CD4-positive, alpha-beta T cell treated with Interleukin-1 beta for 1 hour (primary cell): Measurements from ENCODE around the gene SH2D1B.

Experiments
- DNase-seq, 2 donors: peaks; one replicate each; pipeline ENCODE4 v3.0.0-alpha.2; 2020 to 2022

Gene SH2D1B

GRCh38 chr1:162397943-162398560 is 13.9 kb downstream of the SH2D1B start:
- no peak for DNase-seq

DNA sequence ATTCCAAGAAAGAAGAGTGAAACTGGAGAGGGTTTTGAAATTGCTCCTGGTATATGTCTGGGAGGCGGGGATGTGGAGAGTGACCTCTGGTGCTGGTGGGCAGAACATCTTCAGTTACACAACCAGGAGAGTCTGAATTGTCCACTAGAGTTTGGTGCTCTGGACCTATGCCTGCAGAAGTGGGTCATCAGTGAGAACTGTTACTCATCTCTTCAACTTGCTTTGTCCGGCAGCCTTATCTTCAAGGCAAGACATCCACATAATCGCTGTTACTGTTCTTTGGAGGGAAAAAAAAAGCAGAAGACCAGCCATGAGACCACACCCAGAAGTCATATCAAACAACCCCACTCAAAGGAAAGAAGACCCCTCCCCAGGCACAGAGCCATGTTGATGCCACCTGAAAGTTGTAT is 14.9 kb downstream of the SH2D1B start:
- no peak for DNase-seq

GRCh38 chr1:162396201-162396906 is 15.6 kb downstream of the SH2D1B start:
- DNase-seq: no peak

DNA sequence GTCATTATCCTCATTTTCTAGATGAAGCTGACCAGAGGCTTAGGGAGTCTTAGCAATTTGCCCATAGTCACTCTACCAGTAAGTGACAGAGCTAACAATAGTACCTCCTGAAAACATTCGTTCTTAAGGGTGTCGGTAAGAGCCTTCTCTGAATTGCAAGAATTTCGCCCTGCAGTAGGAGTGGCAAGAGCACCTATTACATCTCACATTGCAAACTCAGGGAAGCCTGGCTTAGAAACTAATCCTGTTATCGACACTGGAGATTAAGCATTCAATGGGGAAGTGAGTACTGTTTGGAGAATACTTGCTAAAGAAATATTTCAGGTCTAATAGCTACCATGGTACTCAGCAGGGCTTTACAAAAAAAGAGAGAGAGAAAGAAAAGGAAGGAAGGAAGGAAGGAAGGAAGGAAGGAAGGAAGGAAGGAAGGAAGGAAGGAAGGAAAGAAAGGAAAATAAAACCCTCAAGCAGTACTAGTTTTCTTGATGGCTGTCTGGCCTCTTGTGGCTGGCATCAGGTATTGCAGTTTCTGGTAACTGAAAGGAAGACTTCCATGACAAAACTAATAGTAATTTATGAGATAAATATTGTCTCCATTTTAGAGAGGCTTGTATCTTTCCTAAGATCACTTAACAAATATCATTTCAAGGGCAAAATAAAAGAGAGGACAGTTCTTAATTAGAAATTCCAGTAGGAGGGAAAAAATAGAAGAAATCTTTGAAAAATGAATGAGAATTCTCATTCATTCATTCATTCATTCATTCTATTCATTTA is 20.0 kb downstream of the SH2D1B start:
- peak; percentile 6 to 7 for DNase-seq

DNA sequence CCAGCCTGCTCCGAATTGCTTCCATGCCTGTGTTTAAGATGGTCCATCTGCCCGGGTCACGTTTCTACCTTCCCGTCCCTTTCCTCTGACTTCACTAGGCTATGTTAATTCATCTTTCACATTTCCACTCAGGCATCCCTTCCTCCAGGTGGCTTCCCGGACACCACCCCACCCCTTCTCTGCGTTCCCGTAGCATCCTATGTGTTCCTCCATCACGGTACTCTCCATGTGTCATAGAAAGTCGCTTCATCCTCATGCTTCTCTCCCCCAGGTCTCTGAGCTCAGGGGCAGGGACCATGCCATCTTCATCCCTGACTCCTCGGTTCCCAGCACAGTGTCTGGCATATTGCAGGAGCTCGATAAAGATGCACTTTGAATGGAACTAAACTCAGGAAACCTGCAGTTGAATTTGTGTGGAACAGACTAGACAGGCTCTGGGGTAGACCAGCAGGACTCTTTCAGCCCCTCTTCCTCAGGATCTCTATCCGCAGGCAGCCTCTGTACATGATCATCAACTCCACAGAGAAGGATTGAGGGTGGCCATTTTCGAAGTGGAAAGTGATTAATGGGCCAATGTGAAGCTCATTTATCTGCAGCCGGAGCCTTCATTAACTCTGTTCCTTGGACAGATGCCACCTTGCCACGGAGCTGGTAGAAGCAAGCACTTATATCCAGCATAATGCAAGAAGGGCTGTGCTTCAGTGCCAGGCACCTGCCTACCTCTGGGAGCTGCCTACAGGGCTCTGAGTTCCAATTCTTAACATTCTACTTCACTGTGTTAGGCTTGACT is 21.3 kb downstream of the SH2D1B start:
- DNase-seq: no peak

- DNase-seq: no peak
Observed at GRCh38 chr1:162389971-162390370, 22.0 kb downstream of the SH2D1B start.

DNA sequence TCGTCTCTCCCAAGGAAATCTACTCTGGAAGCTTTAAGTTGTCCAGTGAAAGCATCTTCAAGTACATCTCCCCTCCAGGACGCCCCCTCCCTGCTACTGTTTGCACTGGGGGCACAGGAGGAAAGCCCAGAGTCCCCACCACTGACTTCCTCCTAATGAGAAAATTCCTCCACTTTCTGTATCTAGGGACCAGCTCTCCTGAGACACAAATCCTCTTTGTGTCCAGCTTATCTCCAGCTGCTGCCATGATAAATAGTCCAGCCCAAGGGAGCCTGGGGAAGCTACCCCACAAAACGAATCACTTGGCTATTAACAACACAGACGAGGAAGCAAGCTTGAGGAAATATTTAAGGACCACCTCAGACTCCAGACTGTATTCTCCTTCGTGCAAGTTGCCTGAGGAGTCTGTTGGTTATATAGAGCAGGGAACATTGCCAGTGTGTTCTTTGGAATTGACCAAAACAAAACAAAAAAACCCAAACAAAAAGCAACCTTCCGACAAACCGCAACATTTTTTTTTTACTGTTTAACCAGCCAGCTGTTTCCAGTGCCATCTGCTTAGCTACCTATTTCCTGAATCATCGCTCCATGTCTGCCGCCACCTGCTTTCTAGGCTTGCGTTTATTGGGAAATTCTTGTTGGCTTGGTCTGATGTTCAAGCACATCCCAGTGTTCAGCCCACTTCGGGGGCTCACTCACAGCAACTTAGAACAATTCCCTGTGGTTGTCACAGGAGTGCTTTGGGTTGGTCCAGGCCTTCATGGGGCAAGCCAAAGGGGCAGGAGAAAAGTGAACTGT is 22.7 kb downstream of the SH2D1B start:
- no peak for DNase-seq

GRCh38 chr1:162388615-162389014 is 23.3 kb downstream of the SH2D1B start:
- no peak for DNase-seq

DNA sequence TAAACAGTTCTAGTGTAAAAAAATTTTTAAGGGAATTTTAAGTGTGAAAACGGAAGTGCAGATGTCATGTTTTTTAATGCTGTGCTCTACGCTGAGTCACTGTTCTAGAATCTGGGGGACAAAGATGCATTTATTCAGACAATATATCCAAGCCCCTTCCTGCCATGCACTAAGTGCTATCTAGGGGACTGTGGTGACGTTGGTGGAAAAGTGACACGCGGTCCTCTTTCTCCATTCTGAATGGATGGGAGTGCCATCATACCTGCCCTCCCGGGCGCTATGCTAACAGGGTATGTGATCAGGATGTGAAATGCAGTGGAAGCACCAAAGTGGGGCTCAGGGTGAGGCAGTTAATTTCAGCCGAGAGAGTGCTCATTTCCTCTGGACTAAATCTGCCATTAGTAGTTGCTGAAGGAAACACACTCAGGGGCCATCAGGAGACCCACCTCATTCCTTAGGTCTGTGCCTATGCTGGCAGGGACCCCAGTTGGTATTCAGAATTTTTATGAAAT is 23.8 kb downstream of the SH2D1B start:
- no peak for DNase-seq

DNA sequence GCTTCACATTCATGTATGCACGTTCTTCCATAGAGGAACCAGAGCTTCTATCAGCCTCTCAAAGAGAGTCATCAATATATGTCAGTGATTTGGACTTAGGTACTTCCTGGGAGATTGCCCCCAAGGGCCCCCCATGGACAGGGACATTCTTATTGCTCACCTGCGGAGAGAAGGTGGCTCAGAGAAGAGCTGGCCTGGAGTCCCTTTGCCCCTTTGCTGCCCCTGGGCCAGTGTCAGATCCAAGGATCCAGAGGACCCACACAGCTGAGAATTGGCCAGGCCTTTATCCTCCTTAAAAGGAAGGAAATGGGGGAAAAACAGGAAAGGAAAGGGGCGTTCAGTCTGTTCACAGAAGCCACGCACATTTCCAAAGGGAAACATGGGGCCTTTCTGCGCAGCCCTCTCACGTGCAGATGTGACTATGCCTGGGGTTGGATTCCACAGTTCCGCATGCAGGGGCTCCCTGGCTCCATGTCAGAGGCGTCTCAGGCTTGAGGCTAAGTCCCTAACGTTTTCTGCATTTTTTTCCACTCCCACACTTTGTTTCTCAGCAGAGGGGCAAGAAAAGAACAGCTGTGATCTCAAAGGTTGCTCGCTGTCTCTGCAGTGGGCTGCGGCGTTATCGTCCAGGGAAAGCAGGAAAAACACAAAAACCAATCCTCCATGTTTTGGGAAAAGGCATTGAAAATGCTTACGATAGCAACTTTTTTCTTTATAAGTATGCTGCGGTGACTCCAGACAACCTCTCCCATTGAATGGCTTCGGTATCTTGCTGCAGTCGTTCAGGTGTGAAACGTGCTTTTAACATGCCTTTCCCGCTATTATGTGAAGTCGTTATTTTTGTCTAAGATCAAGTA is 24.5 kb downstream of the SH2D1B start:
- DNase-seq: no peak

DNA sequence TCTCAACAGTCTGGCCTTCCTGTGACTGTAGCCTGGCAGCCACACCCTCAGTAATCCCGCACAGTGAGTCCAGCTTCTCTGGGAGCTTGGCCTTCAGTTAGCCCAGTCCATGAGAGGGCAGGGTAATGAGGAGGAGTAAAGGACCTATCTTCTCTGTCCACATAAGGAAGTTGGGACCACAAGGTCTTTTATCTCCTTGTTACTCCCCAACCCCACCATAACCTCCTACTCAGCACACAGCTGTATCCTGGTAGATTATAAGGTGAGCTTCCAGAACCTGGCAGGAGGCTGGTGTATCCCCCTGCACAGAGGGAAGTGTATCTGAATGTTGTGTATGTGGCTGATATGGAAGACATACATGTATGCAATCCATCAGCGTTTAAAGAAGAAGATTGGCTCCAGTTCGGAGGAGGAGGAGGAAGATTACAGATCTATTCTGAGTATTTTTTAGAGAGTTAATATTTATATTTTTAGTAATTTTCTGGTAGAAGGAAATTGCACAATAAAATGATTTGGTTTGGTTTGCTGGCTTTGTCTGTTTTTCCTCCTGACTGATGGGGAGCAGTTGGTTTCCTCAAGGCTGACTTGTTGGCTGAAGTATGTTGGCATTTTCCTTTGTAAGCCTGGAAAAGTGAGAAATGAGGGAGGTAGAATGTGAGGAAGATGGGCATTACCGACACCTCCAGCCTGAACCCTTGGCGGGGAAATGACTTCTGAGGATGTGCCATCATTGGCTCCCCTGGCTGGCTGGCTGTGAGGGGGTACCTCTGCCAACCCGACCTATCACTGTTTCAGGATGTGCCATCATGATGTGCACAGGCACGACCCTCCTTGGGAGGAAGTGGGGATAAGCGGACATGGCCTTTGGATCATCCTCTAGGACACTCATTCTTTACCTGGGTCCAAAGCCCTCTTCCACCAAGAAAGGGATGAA is 25.4 kb downstream of the SH2D1B start:
- DNase-seq: no peak

DNA sequence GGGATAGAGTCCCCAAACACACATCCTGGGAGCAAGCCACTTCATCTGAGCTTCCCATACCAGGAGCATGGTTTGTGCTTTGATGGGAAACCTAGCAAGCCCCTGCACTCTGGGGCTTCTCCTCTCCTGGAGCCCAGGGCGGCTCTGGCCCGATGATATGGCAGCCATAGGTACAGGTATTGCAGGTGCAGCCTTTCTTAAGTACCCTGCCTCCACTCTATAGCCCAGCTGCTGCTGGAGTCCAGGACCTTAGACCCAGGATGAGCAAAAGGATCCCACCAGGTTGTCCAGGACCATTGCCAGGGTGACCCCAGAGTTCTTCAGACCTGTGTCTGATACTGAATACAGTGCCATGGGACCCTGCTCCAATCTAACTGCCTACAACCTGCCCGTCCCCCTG is 26.2 kb downstream of the SH2D1B start:
- no peak for DNase-seq

DNA sequence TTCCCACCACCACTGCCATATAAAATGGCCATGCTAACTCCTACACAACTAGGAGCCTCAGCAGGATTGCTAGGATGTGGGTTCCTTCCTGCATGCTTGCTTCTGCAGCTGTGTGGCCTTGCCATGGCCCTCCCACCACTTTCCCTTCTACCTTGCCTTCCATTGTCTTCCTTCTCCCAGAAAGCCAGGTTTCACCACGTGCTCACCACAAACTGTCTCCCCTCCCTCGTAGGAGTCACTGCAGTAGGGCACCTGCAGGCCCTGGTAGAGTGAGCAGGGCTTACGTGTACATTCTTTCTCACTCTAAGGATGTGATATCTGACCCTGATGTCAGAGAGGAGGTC is 26.7 kb downstream of the SH2D1B start:
- DNase-seq: no peak

DNA sequence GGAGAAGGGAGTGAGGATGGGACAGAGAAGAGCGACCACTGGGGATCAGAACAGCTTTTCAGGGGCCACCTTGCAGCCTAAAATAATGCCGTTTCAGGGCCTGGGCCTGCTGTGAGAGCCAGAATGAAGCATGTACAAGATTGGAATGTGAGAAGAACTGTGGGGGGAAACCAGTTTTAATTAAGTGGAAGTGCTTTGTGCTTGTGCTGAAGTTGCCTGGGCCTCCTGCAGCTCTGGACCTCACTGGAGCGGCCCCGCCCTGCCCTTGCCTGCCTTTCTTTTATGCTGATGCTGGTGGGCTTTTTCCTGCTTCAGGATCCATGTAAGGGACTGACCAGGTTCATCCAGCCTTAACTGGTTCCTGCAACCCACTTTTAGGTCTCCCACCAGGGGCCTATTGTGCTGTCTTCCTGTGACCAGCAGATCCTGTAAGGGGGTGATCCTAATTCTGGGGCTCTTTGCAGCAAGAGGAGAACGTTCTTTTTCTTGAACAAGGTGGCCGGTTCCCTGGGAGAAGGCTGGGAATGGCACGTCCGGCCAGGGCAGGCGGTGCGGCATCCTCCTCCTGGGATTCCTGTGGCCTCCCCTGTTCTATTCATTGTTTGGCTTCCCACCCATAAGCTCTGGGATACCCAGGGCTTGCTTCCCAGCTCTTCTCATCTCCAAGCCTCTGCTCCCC is 27.2 kb downstream of the SH2D1B start:
- no peak for DNase-seq

GRCh38 chr1:162384116-162384515 is 27.8 kb downstream of the SH2D1B start:
- DNase-seq: no peak

- no peak for DNase-seq
Observed at GRCh38 chr1:162383516-162383915, 28.4 kb downstream of the SH2D1B start.

DNA sequence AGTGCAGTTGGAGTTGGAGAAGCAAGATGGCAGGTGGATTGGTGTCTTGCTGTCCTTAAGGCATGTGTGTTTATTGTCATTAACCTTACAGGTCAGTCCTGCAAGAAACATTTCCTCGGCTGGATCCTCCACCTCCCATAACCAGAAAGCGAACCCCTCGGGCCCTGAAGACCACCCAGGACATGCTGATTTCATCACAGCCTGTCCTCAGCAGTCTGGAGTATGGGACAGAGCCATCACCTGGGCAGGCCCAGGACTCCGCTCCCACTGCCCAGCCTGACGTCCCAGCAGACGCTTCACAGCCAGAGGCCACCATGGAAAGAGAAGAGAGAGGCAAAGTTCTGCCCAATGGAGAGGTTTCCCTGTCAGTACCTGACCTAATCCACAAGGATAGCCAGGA is 28.8 kb downstream of the SH2D1B start:
- no peak for DNase-seq

- DNase-seq: no peak
Observed at GRCh38 chr1:162381941-162382750, 29.8 kb downstream of the SH2D1B start.

DNA sequence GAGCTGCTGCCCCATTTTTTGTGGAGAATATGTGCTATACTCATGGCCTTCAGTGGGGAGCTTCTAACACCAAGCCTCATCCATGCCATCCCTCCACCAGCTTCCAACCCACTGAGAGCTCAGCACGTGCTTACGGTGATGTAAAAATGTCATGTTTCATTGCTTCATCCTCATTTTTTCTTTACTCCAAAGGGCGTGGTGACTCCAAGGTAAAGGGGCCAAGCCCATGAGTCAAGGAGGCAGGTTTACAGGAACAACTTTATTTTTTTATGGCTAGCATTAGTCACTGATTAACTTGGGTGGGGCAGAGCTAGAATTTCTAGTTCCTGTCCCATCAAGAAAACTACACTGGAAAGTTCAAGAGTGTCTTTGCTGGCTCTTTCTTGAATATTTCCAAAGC is 30.6 kb downstream of the SH2D1B start, which contains the start of gene C1orf226:
Gene C1orf226, plus strand, starts transcription at position 346 of the 400 bp plus-strand sequence. CDS start 174 bp downstream, outside the sequence.
- DNase-seq: no peak
